Suprapubic skin (tissue), 4 donors: ENCODE measurements around the gene TTC21A. TPM values are rescaled to one million over a fixed set of nuclear protein-coding genes. Genes with fewer than 3 reads are reported as not detected.

Experiments
- DNase-seq, 2 donors: peaks; one replicate each; pipeline ENCODE4 v3.0.0-alpha.2; 2019; ENCODE audit warnings: low spot score in 2 of 2
- H3K27ac ChIP-seq: fragments of 200-600 bp; sonication (generic); one replicate; pipeline ENCODE4 v1.5.1; 2019
- H3K27me3 ChIP-seq: fragments of 200-600 bp; sonication (generic); one replicate; pipeline ENCODE4 v1.5.1; 2019
- H3K36me3 ChIP-seq: fragments of 200-600 bp; sonication (generic); one replicate; pipeline ENCODE4 v1.5.1; 2019
- H3K4me1 ChIP-seq: fragments of 200-600 bp; sonication (generic); one replicate; pipeline ENCODE4 v1.5.1; 2019
- H3K4me3 ChIP-seq: fragments of 200-600 bp; sonication (generic); one replicate; pipeline ENCODE4 v1.5.1; 2019; ENCODE audit warnings: mild to moderate bottlenecking
- H3K9me3 ChIP-seq: fragments of 200-600 bp; sonication (generic); one replicate; pipeline ENCODE4 v1.5.1; 2019
- EP300 ChIP-seq: sonication (generic); formaldehyde crosslinking; IDR thresholded peaks from one replicate; pipeline ENCODE4 v1.6.1; 2017; ENCODE audit warnings: antibody characterized with exemption
- POLR2A ChIP-seq, 2 donors: fragments of 450-650 bp; IDR thresholded peaks; one replicate each; pipeline ENCODE4 v1.6.1; 2017; ENCODE audit warnings: antibody characterized with exemption in 2 of 2, mild to moderate bottlenecking in 2 of 2, moderate library complexity in 2 of 2
- POLR2AphosphoS5 ChIP-seq, 3 donors: sonication (generic); formaldehyde crosslinking; IDR thresholded peaks; one replicate each; pipeline ENCODE4 v1.6.1; 2017; ENCODE audit warnings: antibody characterized with exemption in 3 of 3
- WGBS: methylation state at CpG from one replicate; pipeline ENCODE4 v1.1.5; 2018; 5-methylcytosine and 5-hydroxymethylcytosine counted together
- total RNA-seq, 4 donors: library from RNA; depleted of rRNA; stranded (reverse); fragments of >200 nt; gene quantifications; one replicate each; pipeline ENCODE4 v1.1.0, GENCODE V29; 2016
- TF ChIP-seq, protein P1 (sequence below), 2 donors: fragments of 200-600 bp in 1 of 2; fragments of 450-650 bp in 1 of 2; sonication (generic) in 1 of 2; IDR thresholded peaks; one replicate each; pipeline ENCODE4 v1.5.1; 2016 to 2019; ENCODE audit warnings: antibody characterized with exemption in 2 of 2, mild to moderate bottlenecking in 1 of 2, moderate library complexity in 1 of 2

TTC21A gene
- total RNA-seq, 4 donors from 2014 or later, result 1.2 to 11.0 (median 4.7) TPM

DNA sequence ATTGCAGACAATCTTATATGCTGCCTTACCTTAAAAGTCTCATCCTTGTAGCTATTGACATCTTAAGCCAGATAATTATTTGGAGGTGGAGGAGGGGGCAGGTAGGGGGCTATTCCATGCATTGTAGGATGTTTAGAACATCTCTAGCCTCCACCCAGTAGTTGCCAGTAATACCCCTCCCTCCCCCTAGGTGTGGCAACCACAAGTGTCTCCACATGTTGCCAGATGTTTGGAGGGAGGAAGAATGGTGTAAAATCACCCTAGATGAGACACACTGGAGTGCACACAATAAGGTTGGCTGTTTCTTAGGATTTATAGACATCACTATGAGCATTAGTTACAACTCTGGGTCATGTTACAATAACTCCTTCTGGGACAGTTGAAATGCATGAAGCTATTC, 27.5 kb upstream of the TTC21A start:
- Histone ChIP-seq H3K27me3 (no peaks in the 10 kb centered on the region), H3K36me3 (peaks cover 56% of the 10 kb centered on the region), H3K27ac (no peak overlapping the region), H3K4me3 (no peak overlapping the region), H3K4me1 (no peaks in the 10 kb centered on the region), H3K9me3 (no peaks in the 10 kb centered on the region)
- TF ChIP-seq, protein P1, sequence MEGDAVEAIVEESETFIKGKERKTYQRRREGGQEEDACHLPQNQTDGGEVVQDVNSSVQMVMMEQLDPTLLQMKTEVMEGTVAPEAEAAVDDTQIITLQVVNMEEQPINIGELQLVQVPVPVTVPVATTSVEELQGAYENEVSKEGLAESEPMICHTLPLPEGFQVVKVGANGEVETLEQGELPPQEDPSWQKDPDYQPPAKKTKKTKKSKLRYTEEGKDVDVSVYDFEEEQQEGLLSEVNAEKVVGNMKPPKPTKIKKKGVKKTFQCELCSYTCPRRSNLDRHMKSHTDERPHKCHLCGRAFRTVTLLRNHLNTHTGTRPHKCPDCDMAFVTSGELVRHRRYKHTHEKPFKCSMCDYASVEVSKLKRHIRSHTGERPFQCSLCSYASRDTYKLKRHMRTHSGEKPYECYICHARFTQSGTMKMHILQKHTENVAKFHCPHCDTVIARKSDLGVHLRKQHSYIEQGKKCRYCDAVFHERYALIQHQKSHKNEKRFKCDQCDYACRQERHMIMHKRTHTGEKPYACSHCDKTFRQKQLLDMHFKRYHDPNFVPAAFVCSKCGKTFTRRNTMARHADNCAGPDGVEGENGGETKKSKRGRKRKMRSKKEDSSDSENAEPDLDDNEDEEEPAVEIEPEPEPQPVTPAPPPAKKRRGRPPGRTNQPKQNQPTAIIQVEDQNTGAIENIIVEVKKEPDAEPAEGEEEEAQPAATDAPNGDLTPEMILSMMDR (IDR thresholded peaks at IDR 0.05), result no peak
- TF ChIP-seq EP300 (no peak), POLR2A (IDR thresholded peaks at IDR 0.05) (no peak), POLR2AphosphoS5 (IDR thresholded peaks at IDR 0.05) (no peak)
- DNase-seq, result no peak

DNA sequence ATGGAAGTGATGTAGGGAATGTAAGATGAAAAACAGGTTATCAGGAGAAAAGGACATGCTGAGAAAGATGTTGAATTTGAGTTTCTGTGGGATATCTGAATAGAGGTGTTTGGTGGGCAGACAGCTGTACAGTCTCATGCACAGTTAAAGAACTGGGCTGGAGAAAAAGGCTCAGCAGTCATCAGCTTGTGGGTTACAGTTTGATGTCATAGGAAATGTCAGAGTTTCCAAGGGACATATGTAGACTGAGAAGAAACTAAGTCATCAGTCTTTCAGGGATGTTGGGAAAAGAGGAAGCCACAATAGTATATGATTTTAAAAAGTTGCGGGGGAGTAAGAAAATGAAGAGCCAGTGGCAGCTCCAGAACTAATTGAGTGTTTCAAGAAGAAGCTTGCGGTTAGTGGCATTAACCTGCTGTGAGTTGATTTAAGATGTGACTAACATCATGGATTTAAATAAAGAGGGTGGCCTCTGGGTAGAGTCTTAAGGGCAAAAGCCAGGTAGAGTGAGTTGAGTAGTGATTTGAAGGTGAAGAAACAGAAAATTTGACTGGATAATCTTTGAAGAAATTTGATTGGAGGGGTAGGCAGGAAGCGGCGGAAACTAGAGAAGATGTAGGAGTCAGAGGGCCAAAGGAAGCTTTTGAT, 24.7 kb upstream of the TTC21A start:
- TF ChIP-seq POLR2AphosphoS5 (IDR thresholded peaks at IDR 0.05) (no peak), POLR2A (IDR thresholded peaks at IDR 0.05) (no peak), EP300 (no peak)
- TF ChIP-seq, protein P1 (IDR thresholded peaks at IDR 0.05), result no peak
- H3K4me3 ChIP-seq, result no peak overlapping the region
- no peaks in the 10 kb centered on the region for H3K4me1 ChIP-seq
- no peaks in the 10 kb centered on the region for H3K27me3 ChIP-seq
- H3K36me3 ChIP-seq, result peaks cover 50% of the 10 kb centered on the region
- no peak for DNase-seq
- 96% methylated on average over 4 of the region's 4 CpGs for whole genome bisulfite sequencing
- no peaks in the 10 kb centered on the region for H3K9me3 ChIP-seq
- H3K27ac ChIP-seq, result no peak overlapping the region

DNA sequence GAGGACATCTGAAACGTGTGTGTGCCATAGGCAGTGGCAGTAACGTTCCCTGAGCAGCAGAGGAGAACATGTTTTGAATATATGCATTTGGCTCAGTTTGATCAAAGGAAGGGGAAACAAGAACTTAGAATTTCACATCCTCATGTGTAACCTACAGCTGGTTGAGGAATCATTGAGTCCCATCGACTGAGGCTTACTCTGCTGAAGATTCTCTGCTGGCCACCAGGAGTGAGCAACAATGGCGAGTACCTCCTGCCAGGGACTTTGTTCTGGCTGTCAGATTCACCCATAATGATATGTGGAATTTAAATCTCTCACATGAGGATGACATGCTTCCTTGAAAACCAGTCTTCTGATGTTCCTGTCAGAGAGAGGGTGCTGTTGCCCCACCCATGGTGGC, 21.3 kb upstream of the TTC21A start:
- no peak overlapping the region for H3K4me3 ChIP-seq
- WGBS, result 76% methylated on average over 4 of the region's 4 CpGs
- peaks cover 72% of the 10 kb centered on the region for H3K36me3 ChIP-seq
- H3K4me1 ChIP-seq, result no peaks in the 10 kb centered on the region
- DNase-seq, result no peak
- no peak overlapping the region for H3K27ac ChIP-seq
- no peaks in the 10 kb centered on the region for H3K27me3 ChIP-seq
- H3K9me3 ChIP-seq, result no peaks in the 10 kb centered on the region
- TF ChIP-seq, protein P1 (IDR thresholded peaks at IDR 0.05), result no peak
- TF ChIP-seq POLR2A (IDR thresholded peaks at IDR 0.05) (no peak), POLR2AphosphoS5 (IDR thresholded peaks at IDR 0.05) (no peak), EP300 (no peak)

DNA sequence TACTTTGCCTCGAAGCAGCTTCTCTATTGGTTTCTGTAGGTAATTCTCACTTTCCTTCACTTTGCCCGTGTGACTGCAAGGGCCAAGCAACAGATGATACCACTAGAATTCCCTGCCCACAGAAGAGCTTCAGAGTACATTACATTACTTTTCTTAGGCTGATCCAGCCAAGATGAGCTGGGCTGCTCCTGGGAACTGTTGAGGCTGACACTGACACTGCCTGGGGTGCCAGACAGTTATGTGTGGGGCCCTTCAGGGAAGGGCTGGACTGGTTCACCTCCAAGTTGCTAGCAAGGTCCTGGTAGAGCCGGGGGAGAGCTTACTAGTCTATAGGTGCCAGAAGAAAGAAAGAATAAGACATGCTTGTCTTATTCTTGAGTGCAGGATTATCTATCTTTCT, 19.0 kb upstream of the TTC21A start:
- peaks cover 78% of the 10 kb centered on the region for H3K36me3 ChIP-seq
- TF ChIP-seq POLR2A (IDR thresholded peaks at IDR 0.05) (no peak), POLR2AphosphoS5 (IDR thresholded peaks at IDR 0.05) (no peak), EP300 (no peak)
- TF ChIP-seq, protein P1 (IDR thresholded peaks at IDR 0.05), result no peak
- no peak for DNase-seq

DNA sequence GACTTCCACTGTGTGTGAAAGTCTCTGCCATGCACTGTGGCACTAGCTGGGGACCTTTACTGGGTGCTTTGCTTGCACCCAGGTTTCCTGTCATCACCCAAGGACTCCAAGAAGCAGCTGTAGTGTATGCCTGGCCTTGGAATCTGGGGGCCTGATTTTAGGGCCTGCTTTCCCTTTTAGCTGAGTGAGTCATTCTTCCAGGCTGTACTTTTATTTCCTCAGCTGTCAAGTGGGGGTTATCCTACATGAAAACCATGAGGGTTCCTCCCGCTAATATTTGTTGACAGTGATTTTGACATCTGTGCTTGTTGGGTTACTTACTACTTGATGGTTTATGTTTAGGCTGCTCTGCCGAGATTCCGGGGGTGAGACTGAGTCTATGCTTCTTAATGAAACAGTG, 18.6 kb upstream of the TTC21A start:
- H3K4me1 ChIP-seq, result no peaks in the 10 kb centered on the region
- H3K4me3 ChIP-seq, result no peak overlapping the region
- 84% methylated on average over 3 of the region's 3 CpGs for WGBS
- no peak for DNase-seq
- peaks cover 80% of the 10 kb centered on the region for H3K36me3 ChIP-seq
- no peaks in the 10 kb centered on the region for H3K27me3 ChIP-seq
- no peak overlapping the region for H3K27ac ChIP-seq
- TF ChIP-seq EP300 (no peak), POLR2AphosphoS5 (IDR thresholded peaks at IDR 0.05) (no peak), POLR2A (IDR thresholded peaks at IDR 0.05) (no peak)
- TF ChIP-seq, protein P1 (IDR thresholded peaks at IDR 0.05), result no peak
- no peaks in the 10 kb centered on the region for H3K9me3 ChIP-seq

More for the DNA sequence above, 19.0 kb upstream of the TTC21A start:
- Histone ChIP-seq H3K27me3 (no peaks in the 10 kb centered on the region), H3K4me3 (no peak overlapping the region), H3K4me1 (no peaks in the 10 kb centered on the region), H3K27ac (no peak overlapping the region), H3K9me3 (no peaks in the 10 kb centered on the region)
- WGBS, result 93% methylated on average over 3 of the region's 3 CpGs
